MM.1S (cell line): ENCODE results near the gene GPR107.
A peak's percentile ranks its signal among the peaks of the same experiment; 100 is the strongest.

Experiments
- DNase-seq: peaks from one replicate; pipeline ENCODE4 v3.0.0-alpha.2; 2015
- H2AFZ ChIP-seq: fragments of 300-600 bp; sonication (generic); 2 replicates; pipeline ENCODE4 v1.6.0; 2016; ENCODE audit warnings: antibody characterized with exemption, low read length
- H3F3A ChIP-seq: fragments of 300-600 bp; sonication (generic); 2 replicates; pipeline ENCODE4 v1.6.1; 2016; ENCODE audit warnings: mild to moderate bottlenecking, antibody characterized with exemption, low read length, moderate library complexity, mixed read lengths; ENCODE audit not compliant: insufficient read depth
- H3K27ac ChIP-seq: fragments of 300-600 bp; sonication (generic); 2 replicates; pipeline ENCODE4 v1.5.1; 2016; ENCODE audit warnings: mild to moderate bottlenecking, low read length
- H3K27me3 ChIP-seq: fragments of 300-600 bp; sonication (generic); replicated peaks from 2 replicates; pipeline ENCODE4 v1.6.0; 2016; ENCODE audit warnings: low read length; ENCODE audit not compliant: insufficient read depth
- H3K36me3 ChIP-seq: fragments of 300-600 bp; sonication (generic); replicated peaks from 2 replicates; pipeline ENCODE4 v1.6.1; 2016; ENCODE audit warnings: mild to moderate bottlenecking, low read length, mixed read lengths; ENCODE audit not compliant: insufficient read depth
- H3K4me1 ChIP-seq: fragments of 300-600 bp; sonication (generic); 2 replicates; pipeline ENCODE4 v1.6.1; 2016; ENCODE audit warnings: low read length, mixed read lengths
- H3K4me2 ChIP-seq: fragments of 300-600 bp; sonication (generic); 2 replicates; pipeline ENCODE4 v1.6.0; 2016; ENCODE audit warnings: low read depth, low read length
- H3K4me3 ChIP-seq: fragments of 300-600 bp; sonication (generic); 2 replicates; pipeline ENCODE4 v1.5.1; 2016; ENCODE audit warnings: low read length, mixed read lengths
- H3K79me2 ChIP-seq: fragments of 300-600 bp; sonication (generic); 2 replicates; pipeline ENCODE4 v1.6.1; 2016; ENCODE audit warnings: mixed run types, low read length, mixed read lengths
- H3K9ac ChIP-seq: fragments of 300-600 bp; sonication (generic); 2 replicates; pipeline ENCODE4 v1.6.1; 2016; ENCODE audit warnings: low read length, mixed read lengths
- H3K9me2 ChIP-seq: fragments of 300-600 bp; sonication (generic); replicated peaks from 2 replicates; pipeline ENCODE4 v1.6.1; 2016; ENCODE audit warnings: mild to moderate bottlenecking, low read length, mixed read lengths; ENCODE audit not compliant: insufficient read depth
- H3K9me3 ChIP-seq: fragments of 300-600 bp; sonication (generic); replicated peaks from 2 replicates; pipeline ENCODE4 v1.6.1; 2016; ENCODE audit warnings: mild to moderate bottlenecking, low read length, mixed read lengths; ENCODE audit not compliant: insufficient read depth
- H4K20me1 ChIP-seq: fragments of 300-600 bp; sonication (generic); 2 replicates; pipeline ENCODE4 v1.6.1; 2016; ENCODE audit warnings: mild to moderate bottlenecking, low read length, moderate library complexity, mixed read lengths; ENCODE audit not compliant: insufficient read depth
- EZH2 ChIP-seq: fragments of 300-600 bp; sonication (generic); optimal IDR thresholded peaks from 2 replicates; pipeline ENCODE3; 2017; ENCODE audit warnings: low read depth, mild to moderate bottlenecking, antibody characterized with exemption, low read length, mixed read lengths
- EZH2phosphoT487 ChIP-seq: fragments of 300-600 bp; sonication (generic); IDR thresholded peaks from 2 replicates; pipeline ENCODE4 v1.6.1; 2018; ENCODE audit warnings: antibody characterized with exemption, low read length
- TF ChIP-seq, protein P1 (sequence below): fragments of 300-600 bp; sonication (generic); IDR thresholded peaks from 2 replicates; pipeline ENCODE4 v1.5.1; 2016; ENCODE audit warnings: antibody characterized with exemption, low read length, mixed read lengths

GPR107 gene

DNA sequence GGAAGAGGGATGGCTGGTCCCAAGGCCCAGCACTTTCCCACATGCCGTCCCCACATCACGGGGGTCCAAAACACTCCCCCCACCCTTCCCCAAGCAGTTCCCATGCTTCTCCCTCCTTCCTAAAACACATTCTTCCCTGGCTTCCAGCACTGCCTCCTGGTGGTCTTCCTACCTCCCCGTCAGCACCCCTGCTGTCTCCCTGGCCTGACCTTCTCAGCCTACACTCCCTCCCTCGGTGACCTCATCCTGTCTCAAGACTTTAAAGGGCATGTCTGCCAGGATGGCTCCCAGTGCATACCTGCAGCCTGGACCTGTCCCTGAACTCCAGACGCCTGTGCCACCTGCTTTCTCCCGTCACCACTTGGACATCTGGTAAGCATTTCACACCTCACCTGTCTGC, 114.2 kb downstream of the GPR107 start:
- no peak overlapping the region for H2AFZ ChIP-seq
- no peaks in the 10 kb centered on the region for H4K20me1 ChIP-seq
- H3K4me1 ChIP-seq = no peaks in the 10 kb centered on the region
- H3K9me3 ChIP-seq = no peaks in the 10 kb centered on the region
- peaks cover 77% of the 10 kb centered on the region for H3K27me3 ChIP-seq
- TF ChIP-seq, protein P1, sequence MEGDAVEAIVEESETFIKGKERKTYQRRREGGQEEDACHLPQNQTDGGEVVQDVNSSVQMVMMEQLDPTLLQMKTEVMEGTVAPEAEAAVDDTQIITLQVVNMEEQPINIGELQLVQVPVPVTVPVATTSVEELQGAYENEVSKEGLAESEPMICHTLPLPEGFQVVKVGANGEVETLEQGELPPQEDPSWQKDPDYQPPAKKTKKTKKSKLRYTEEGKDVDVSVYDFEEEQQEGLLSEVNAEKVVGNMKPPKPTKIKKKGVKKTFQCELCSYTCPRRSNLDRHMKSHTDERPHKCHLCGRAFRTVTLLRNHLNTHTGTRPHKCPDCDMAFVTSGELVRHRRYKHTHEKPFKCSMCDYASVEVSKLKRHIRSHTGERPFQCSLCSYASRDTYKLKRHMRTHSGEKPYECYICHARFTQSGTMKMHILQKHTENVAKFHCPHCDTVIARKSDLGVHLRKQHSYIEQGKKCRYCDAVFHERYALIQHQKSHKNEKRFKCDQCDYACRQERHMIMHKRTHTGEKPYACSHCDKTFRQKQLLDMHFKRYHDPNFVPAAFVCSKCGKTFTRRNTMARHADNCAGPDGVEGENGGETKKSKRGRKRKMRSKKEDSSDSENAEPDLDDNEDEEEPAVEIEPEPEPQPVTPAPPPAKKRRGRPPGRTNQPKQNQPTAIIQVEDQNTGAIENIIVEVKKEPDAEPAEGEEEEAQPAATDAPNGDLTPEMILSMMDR = no peak
- TF ChIP-seq EZH2 = no peak
- TF ChIP-seq EZH2phosphoT487 = no peak
- no peak overlapping the region for H3K4me3 ChIP-seq
- H3K27ac ChIP-seq = no peak overlapping the region
- DNase-seq = no peak
- H3K79me2 ChIP-seq = no peaks in the 10 kb centered on the region
- no peak overlapping the region for H3K4me2 ChIP-seq
- no peak overlapping the region for H3K9ac ChIP-seq
- no peaks in the 10 kb centered on the region for H3K9me2 ChIP-seq
- no peaks in the 10 kb centered on the region for H3K36me3 ChIP-seq
- no peaks in the 10 kb centered on the region for H3F3A ChIP-seq

DNA sequence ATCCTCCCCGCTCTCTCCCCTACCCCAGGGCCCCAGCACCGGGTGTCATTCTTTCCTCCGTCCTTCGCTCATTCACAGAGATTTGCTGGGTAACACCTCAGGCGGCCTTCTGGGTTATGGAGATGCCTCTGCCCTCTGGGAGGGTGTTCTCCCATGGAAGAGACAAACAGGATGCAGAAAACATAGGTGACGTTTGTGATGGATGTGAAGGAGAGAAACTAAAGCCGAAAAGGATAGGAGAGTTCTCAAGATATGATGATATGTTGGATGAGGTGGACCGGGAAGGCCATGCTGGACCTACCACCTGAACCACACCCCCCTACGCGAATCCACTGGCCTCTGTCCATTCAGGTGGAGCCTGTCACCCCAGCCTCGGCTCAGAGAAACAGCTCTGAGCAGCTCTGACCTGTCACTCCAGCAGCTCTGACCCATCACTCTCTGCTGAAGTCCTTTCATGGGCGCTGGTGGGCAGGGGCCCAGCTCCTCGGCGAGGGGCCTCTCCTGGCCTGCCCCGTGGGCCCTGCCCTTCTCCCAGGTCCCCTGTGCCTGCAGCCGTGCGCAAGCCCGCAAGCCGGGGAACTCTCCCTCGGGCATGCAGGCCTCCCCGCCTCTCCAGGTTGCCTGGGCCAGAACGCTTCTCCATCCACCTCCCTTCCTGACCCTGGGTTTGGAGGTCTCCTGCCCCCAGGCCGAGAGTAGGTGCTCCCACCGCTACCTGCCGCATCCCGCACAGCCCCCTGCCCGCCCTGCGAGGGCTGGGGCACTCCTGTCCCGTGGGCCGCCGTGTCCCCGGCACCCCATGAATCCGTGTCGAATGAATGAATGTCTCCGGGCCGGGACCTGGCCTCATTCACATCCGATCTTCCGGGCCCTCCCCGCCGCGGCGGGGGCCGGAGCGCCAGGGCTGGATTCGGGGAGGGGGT, 117.8 kb downstream of the GPR107 start:
- H3K4me1 ChIP-seq = no peaks in the 10 kb centered on the region
- no peak overlapping the region for H2AFZ ChIP-seq

DNA sequence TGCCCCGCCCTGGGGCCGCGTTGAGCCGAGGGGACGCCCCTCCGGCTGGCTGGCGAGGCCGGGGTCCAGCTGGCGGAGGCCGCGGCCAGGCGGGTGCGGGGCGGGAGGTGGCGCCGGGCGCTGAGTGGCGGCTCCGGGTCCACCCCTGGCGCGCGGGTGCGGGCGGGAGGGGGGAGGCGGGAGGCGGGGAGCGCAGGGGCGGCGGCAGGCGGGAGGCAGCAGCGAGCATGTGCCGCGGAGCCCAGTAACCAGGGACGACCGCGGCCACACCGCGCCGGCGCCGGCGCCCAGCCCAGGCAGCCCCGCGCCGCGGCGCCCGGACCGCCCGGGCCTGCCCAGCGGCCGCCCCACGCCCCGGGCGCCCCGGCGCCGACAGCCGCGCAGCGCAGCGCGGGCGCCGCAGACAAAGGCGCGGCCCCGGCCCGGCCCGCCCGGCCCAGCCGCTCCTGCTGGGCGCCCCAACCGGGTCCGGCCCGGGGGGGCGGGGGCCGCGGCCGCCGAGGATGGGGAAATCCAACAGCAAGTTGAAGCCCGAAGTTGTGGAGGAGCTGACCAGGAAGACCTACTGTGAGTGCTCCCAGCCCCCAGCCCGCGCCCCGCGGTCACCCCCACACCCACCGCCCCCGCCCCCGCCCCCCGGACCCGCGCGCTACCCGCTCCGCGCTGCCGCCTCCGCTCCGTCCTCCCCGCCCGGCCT, 118.6 kb downstream of the GPR107 start, which contains the start of gene NCS1:
Gene NCS1, plus strand, starts transcription at position 244 of the 697 bp plus-strand sequence. Its CDS starts 260 bp downstream, at position 504.
- no peak within 1 kb of the TSS for H3K9ac ChIP-seq
- H3K27me3 ChIP-seq = peaks cover 85% of the 10 kb centered on the region
- no peaks in the 10 kb centered on the region for H3K9me3 ChIP-seq
- no peaks in the 10 kb centered on the region for H3K9me2 ChIP-seq
- H3K4me3 ChIP-seq = no peak within 1 kb of the TSS
- H3K79me2 ChIP-seq = no peaks in the 10 kb centered on the region
- no peaks in the 10 kb centered on the region for H3K4me1 ChIP-seq
- no peak within 1 kb of the TSS for H3K4me2 ChIP-seq
- H3K27ac ChIP-seq = no peak within 1 kb of the TSS
- H3F3A ChIP-seq = no peaks in the 10 kb centered on the region
- H3K36me3 ChIP-seq = no peaks in the 10 kb centered on the region
- TF ChIP-seq EZH2phosphoT487 (no peak), EZH2 (no peak)
- TF ChIP-seq, protein P1 = no peak
- H2AFZ ChIP-seq = no peak within 1 kb of the TSS
- H4K20me1 ChIP-seq = no peaks in the 10 kb centered on the region
- DNase-seq = no peak

More for the DNA sequence above, 117.8 kb downstream of the GPR107 start:
- Histone ChIP-seq H3K4me2 (no peak overlapping the region), H3K27ac (no peak overlapping the region), H3K4me3 (no peak overlapping the region), H3K9ac (no peak overlapping the region), H3K79me2 (no peaks in the 10 kb centered on the region), H3K27me3 (peaks cover 85% of the 10 kb centered on the region), H3K9me2 (no peaks in the 10 kb centered on the region), H3K9me3 (no peaks in the 10 kb centered on the region), H3F3A (no peaks in the 10 kb centered on the region), H3K36me3 (no peaks in the 10 kb centered on the region), H4K20me1 (no peaks in the 10 kb centered on the region)
- DNase-seq = no peak
- TF ChIP-seq, protein P1 = no peak
- TF ChIP-seq EZH2phosphoT487 (peak; percentile 74; the same call in 1 of the 2 replicates), EZH2 (peak; percentile 86)
